Ascending aorta (tissue), 2 donors: Measurements from ENCODE around the gene KCNK3. TPM values are rescaled to one million over a fixed set of nuclear protein-coding genes. Genes with fewer than 3 reads are reported as not detected.
A peak's percentile ranks its signal among the peaks of the same experiment; 100 is the strongest.

ENCODE experiments used
- DNase-seq, 2 donors: peaks; one replicate each; pipeline ENCODE4 v3.0.0-alpha.2; 2019; ENCODE audit warnings: low spot score in 2 of 2
- H3K27ac ChIP-seq, 2 donors: fragments of 200-600 bp; sonication (generic); one replicate each; pipeline ENCODE4 v1.5.1; 2016 to 2017; ENCODE audit warnings: mild to moderate bottlenecking in 1 of 2
- H3K27me3 ChIP-seq: fragments of 200-600 bp; sonication (generic); one replicate; pipeline ENCODE4 v1.5.1; 2017
- H3K36me3 ChIP-seq, 2 donors: fragments of 200-600 bp; sonication (generic); one replicate each; pipeline ENCODE4 v1.5.1; 2016
- H3K4me1 ChIP-seq, 2 donors: fragments of 200-600 bp; sonication (generic); one replicate each; pipeline ENCODE4 v1.5.1; 2016 to 2017; ENCODE audit warnings: mild to moderate bottlenecking in 1 of 2
- H3K4me3 ChIP-seq, 2 donors: fragments of 200-600 bp; sonication (generic); one replicate each; pipeline ENCODE4 v1.5.1; 2016 to 2017; ENCODE audit warnings: mild to moderate bottlenecking in 1 of 2
- H3K9me3 ChIP-seq, 2 donors: fragments of 200-600 bp; sonication (generic); one replicate each; pipeline ENCODE4 v1.5.1; 2016
- intact Hi-C: fragments of 100-400 bp; cut with DNase I; formaldehyde crosslinking; loops from one replicate; pipeline ENCODE4 v1.15.1; 2023
- total RNA-seq: library from RNA; depleted of rRNA; stranded (reverse); fragments of >200 nt; gene quantifications from one replicate; pipeline ENCODE4 v1.1.0, GENCODE V29; 2016
- TF ChIP-seq, protein P1 (sequence below), 3 experiments: fragments of 200-600 bp in 2 of 3; fragments of 450-650 bp in 1 of 3; sonication (generic) in 2 of 3; IDR thresholded peaks; one replicate each; pipeline ENCODE4 v1.5.1; 2016 to 2019; ENCODE audit warnings: antibody characterized with exemption in 3 of 3, mild to moderate bottlenecking in 1 of 3, moderate library complexity in 1 of 3

The KCNK3 gene
- total RNA-seq, 1 donor from 2014 or later, result 7.2 TPM

DNA sequence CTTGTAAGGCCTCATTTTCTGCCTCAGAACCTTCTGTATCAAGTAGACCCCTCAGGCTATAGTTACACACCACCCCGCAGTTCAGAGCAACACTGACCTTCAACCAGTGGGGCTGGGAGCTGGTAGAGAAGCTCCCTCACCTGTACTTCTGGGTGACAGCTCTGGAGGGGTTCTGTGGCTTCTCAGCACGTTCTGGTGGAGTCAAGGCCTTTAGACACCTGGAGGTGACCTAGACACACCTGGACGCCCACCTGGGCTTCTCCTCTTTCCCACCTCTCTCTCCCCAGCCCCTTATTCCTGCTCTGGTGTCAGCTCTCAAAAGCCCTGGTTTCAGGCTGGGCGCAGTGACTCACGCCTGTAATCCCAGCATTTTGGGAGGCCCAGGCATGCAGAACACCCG, 44.0 kb upstream of the KCNK3 start:
- TF ChIP-seq, protein P1, sequence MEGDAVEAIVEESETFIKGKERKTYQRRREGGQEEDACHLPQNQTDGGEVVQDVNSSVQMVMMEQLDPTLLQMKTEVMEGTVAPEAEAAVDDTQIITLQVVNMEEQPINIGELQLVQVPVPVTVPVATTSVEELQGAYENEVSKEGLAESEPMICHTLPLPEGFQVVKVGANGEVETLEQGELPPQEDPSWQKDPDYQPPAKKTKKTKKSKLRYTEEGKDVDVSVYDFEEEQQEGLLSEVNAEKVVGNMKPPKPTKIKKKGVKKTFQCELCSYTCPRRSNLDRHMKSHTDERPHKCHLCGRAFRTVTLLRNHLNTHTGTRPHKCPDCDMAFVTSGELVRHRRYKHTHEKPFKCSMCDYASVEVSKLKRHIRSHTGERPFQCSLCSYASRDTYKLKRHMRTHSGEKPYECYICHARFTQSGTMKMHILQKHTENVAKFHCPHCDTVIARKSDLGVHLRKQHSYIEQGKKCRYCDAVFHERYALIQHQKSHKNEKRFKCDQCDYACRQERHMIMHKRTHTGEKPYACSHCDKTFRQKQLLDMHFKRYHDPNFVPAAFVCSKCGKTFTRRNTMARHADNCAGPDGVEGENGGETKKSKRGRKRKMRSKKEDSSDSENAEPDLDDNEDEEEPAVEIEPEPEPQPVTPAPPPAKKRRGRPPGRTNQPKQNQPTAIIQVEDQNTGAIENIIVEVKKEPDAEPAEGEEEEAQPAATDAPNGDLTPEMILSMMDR (IDR thresholded peaks at IDR 0.05), result no peak
- intact Hi-C loops, result no loop called here
- Histone ChIP-seq H3K9me3 (no peaks in the 10 kb centered on the region), H3K36me3 (no peaks in the 10 kb centered on the region), H3K27ac (no peak overlapping the region), H3K27me3 (no peaks in the 10 kb centered on the region), H3K4me3 (no peak overlapping the region), H3K4me1 (no peaks in the 10 kb centered on the region)
- peak in 1 of 2 donors; percentile 21 for DNase-seq

DNA sequence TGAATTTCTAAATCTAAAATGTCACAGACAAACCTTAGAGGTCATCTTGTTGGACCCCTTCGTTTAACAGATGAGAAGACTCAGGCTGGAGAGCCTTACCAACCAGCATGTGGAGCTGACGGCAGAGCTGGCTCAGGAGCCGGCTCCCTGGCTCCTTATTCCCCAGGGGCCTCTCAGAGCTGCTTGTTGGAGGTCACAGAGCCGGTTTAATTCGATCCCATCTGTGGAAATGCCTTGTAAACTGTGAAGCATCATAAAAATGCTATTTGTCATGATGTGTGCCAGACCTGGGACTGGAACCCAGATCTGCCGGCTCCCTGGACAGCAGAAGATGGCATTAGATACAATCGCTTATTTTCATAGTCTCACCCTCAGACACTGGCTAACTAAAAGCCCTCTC, 43.2 kb upstream of the KCNK3 start:
- H3K4me3 ChIP-seq, result no peak overlapping the region
- TF ChIP-seq, protein P1 (IDR thresholded peaks at IDR 0.05), result no peak
- no peaks in the 10 kb centered on the region for H3K4me1 ChIP-seq
- no peaks in the 10 kb centered on the region for H3K27me3 ChIP-seq
- H3K27ac ChIP-seq, result no peak overlapping the region
- no peak for DNase-seq
- intact Hi-C loops, result no loop called here
- no peaks in the 10 kb centered on the region for H3K9me3 ChIP-seq
- no peaks in the 10 kb centered on the region for H3K36me3 ChIP-seq

DNA sequence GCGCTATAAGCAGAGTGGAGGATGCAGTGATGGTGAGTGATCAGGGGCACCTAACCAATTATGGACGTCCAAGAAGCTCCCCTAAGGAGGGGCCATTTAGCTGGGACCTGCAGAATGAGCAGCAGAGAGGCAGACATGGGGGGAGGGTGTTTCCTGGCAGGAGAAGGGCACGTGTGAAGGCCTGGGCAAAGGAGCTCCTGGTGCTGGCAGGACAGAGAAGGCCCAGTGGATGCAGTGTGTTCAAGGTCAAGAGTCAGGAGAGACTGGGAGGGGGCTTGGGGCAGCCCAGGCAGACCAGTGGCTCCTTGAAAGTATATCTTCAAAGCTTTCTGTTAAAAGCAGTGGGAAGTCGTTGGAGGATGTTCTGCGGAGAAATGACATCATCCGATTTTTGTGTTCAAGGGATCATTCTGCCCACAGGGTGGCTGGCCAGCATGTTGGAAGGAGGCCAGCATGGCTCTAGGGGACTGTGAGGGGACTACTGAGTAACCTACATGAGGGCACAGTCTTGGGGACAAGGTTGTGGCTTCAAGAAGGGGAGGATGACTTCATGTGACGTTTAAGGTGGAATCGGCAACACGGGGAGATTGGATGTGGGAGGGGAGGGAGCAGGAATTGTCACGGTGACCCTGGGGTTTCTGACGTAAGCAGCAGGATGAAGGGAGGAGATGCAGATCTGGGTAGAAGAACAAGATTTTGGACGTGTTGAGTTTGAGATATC, 42.4 kb upstream of the KCNK3 start:
- intact Hi-C loops, result no loop called here
- H3K4me3 ChIP-seq, result no peak overlapping the region
- TF ChIP-seq, protein P1 (IDR thresholded peaks at IDR 0.05), result no peak
- H3K9me3 ChIP-seq, result no peaks in the 10 kb centered on the region
- H3K27ac ChIP-seq, result no peak overlapping the region
- peak in 1 of 2 donors; percentile 51 for DNase-seq
- no peaks in the 10 kb centered on the region for H3K36me3 ChIP-seq
- no peaks in the 10 kb centered on the region for H3K4me1 ChIP-seq
- no peaks in the 10 kb centered on the region for H3K27me3 ChIP-seq

- Histone ChIP-seq H3K4me3 (no peak overlapping the region), H3K27me3 (no peaks in the 10 kb centered on the region), H3K9me3 (no peaks in the 10 kb centered on the region), H3K4me1 (no peaks in the 10 kb centered on the region), H3K27ac (no peak overlapping the region), H3K36me3 (no peaks in the 10 kb centered on the region)
- intact Hi-C loops, result no loop called here
- peak in 1 of 2 donors; percentile 54 for DNase-seq
- TF ChIP-seq, protein P1 (IDR thresholded peaks at IDR 0.05), result no peak
Observed at GRCh38 chr2:26650713-26651469, 41.6 kb upstream of the KCNK3 start.

DNA sequence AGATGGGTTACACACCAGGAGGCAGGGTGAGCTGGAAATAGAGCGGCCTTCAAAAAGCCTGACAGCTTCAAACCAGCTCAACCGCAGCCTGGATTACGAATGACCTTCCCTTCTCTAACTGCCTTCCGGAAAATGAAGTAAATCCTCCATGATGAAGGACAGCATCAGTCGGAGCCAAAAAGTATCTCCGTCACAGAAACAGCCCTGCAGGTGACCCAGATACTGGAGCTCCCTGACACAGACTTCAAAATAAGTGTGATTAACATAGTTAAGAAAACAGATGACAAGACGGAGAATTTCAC, 41.1 kb upstream of the KCNK3 start:
- Histone ChIP-seq H3K9me3 (no peaks in the 10 kb centered on the region), H3K27me3 (no peaks in the 10 kb centered on the region), H3K36me3 (no peaks in the 10 kb centered on the region), H3K4me3 (no peak overlapping the region), H3K27ac (no peak overlapping the region), H3K4me1 (no peaks in the 10 kb centered on the region)
- DNase-seq, result no peak
- intact Hi-C loops, result no loop called here
- TF ChIP-seq, protein P1 (IDR thresholded peaks at IDR 0.05), result no peak
